Neural progenitor cell (in vitro differentiated cells): ENCODE measurements around the gene YWHAH. TPM values are rescaled to one million over a fixed set of nuclear protein-coding genes. Genes with fewer than 3 reads are reported as not detected.

ENCODE experiments used
- DNase-seq: peaks from one replicate; pipeline ENCODE4 v3.0.0-alpha.2; 2016; ENCODE audit warnings: low spot score
- H2AFZ ChIP-seq: fragments of 200-600 bp; sonication (generic); replicated peaks from 2 replicates; pipeline ENCODE4 v1.6.1; 2016; ENCODE audit warnings: antibody characterized with exemption
- H3F3A ChIP-seq: fragments of 200-600 bp; sonication (generic); 2 replicates; pipeline ENCODE4 v1.6.1; 2016; ENCODE audit warnings: antibody characterized with exemption, low read depth
- H3K27ac ChIP-seq: fragments of 200-600 bp; sonication (generic); 2 replicates; pipeline ENCODE4 v1.5.1; 2016; ENCODE audit warnings: mild to moderate bottlenecking
- H3K27me3 ChIP-seq: fragments of 200-600 bp; sonication (generic); 2 replicates; pipeline ENCODE4 v1.6.1; 2016; ENCODE audit warnings: mild to moderate bottlenecking, moderate library complexity
- H3K36me3 ChIP-seq: fragments of 200-600 bp; sonication (generic); 2 replicates; pipeline ENCODE4 v1.5.1; 2016
- H3K4me1 ChIP-seq: fragments of 200-600 bp; sonication (generic); 2 replicates; pipeline ENCODE4 v1.6.1; 2016; ENCODE audit warnings: mixed run types
- H3K4me2 ChIP-seq: fragments of 200-600 bp; sonication (generic); 2 replicates; pipeline ENCODE4 v1.6.1; 2016
- H3K4me3 ChIP-seq: fragments of 200-600 bp; sonication (generic); 2 replicates; pipeline ENCODE4 v1.5.1; 2016
- H3K79me2 ChIP-seq: fragments of 200-600 bp; sonication (generic); 2 replicates; pipeline ENCODE4 v1.6.1; 2016; ENCODE audit warnings: low read depth
- H3K9ac ChIP-seq: fragments of 200-600 bp; sonication (generic); 2 replicates; pipeline ENCODE4 v1.6.1; 2016
- H3K9me3 ChIP-seq: fragments of 200-600 bp; sonication (generic); 2 replicates; pipeline ENCODE4 v1.5.1; 2016; ENCODE audit warnings: low read depth
- H4K20me1 ChIP-seq: fragments of 200-600 bp; sonication (generic); 2 replicates; pipeline ENCODE4 v1.6.1; 2016; ENCODE audit warnings: low read depth
- H3K27ac Mint-ChIP-seq: 3 replicates; pipeline ENCODE4 v1.8.0; 2021; ENCODE audit warnings: mixed read lengths
- H3K27me3 Mint-ChIP-seq: 2 replicates; pipeline ENCODE4 v1.8.0; 2022; ENCODE audit warnings: low read depth, mild to moderate bottlenecking, inconsistent platforms, moderate library complexity, mixed read lengths; ENCODE audit not compliant: insufficient read depth
- H3K36me3 Mint-ChIP-seq: 3 replicates; pipeline ENCODE4 v1.8.0; 2021; ENCODE audit warnings: mixed read lengths
- H3K4me1 Mint-ChIP-seq: 3 replicates; pipeline ENCODE4 v1.8.0; 2021; ENCODE audit warnings: mixed read lengths
- H3K4me3 Mint-ChIP-seq: 3 replicates; pipeline ENCODE4 v1.8.0; 2021; ENCODE audit warnings: mild to moderate bottlenecking, moderate library complexity, mixed read lengths
- H3K9me3 Mint-ChIP-seq: 3 replicates; pipeline ENCODE4 v1.8.0; 2020; ENCODE audit warnings: mixed read lengths
- CTCF ChIP-seq: fragments of 200-600 bp; sonication (generic); IDR thresholded peaks from 2 replicates; pipeline ENCODE4 v1.5.1; 2017; ENCODE audit warnings: antibody characterized with exemption, mild to moderate bottlenecking
- EZH2 ChIP-seq: fragments of 200-600 bp; sonication (generic); IDR thresholded peaks from 2 replicates; pipeline ENCODE4 v1.6.1; 2017; ENCODE audit warnings: antibody characterized with exemption, mild to moderate bottlenecking, moderate library complexity
- EZH2phosphoT487 ChIP-seq: fragments of 200-600 bp; sonication (generic); IDR thresholded peaks from 2 replicates; pipeline ENCODE4 v1.6.1; 2017; ENCODE audit warnings: antibody characterized with exemption
- total RNA-seq: library from RNA; depleted of rRNA; stranded (reverse); fragments of >200 nt; gene quantifications from 2 replicates; pipeline ENCODE4 v1.2.3, GENCODE V29; 2015; ENCODE audit warnings: low replicate concordance

Gene YWHAH
- total RNA-seq, 1 donor from 2014 or later, result 158 TPM

DNA sequence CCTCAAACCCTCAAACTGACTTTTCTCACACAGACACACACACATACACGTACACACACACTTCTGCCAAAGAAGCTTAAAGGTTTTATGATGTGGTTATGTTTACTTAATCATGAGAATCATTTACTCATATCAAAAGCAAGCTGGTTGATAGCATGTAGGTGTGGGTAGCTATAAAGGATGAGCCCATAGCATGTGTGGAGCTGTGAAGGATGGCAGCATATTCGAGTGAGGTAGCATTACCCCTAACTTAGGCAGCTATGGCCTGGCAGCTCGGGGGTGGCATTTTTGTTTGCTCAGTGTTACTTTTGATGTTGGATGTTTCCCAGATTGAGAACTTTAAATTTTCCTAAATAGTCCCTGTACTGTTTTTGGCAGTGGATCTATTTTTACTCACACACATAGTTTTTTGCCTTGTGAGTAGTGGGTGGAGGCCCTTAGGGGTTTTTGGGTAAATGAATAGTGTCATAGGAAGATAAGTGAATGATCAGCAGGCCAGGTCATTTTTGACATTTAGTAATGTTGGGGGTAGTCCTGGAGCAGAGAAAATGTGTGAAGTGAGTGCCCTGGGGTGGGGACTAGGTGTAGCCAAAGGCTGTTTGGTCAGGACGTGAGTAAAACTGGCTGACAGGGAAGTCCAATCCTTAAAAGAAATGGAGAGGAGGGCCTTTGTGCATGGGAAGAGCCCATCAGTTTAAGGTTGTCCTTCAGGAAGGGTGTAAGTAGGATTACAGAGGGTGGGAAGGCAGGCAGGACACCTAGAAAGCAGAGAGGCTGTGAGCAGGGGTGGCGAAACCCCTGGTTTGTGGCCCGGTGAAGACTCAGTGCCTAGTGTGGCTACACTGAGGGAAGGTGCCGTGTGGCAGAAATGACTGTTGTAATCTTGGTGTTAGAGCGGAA, 7.1 kb downstream of the YWHAH start:
- Histone ChIP-seq H3K9me3 (no peaks in the 10 kb centered on the region), H3K27ac (peak overlapping the region; percentile 48), H3K4me1 (peaks cover 9% of the 10 kb centered on the region), H4K20me1 (peaks cover 98% of the 10 kb centered on the region), H3K27me3 (no peaks in the 10 kb centered on the region), H3F3A (peaks cover 4% of the 10 kb centered on the region), H3K36me3 (peaks cover 3% of the 10 kb centered on the region), H3K9ac (peak overlapping the region; percentile 5), H3K79me2 (peaks cover 100% of the 10 kb centered on the region), H3K4me3 (no peak overlapping the region), H2AFZ (no peak overlapping the region), H3K4me2 (no peak overlapping the region)
- TF ChIP-seq CTCF (no peak), EZH2 (no peak), EZH2phosphoT487 (no peak)
- no peak for DNase-seq
- Mint-ChIP-seq H3K4me3 (no peak overlapping the region), H3K9me3 (no peaks in the 10 kb centered on the region), H3K36me3 (peaks cover 48% of the 10 kb centered on the region), H3K27ac (no peak overlapping the region), H3K27me3 (peaks cover 3% of the 10 kb centered on the region), H3K4me1 (peaks cover 20% of the 10 kb centered on the region)

GRCh38 chr22:31952094-31952401, 7.7 kb downstream of the YWHAH start:
- H3K27me3 ChIP-seq, result no peaks in the 10 kb centered on the region
- Mint-ChIP-seq H3K27ac (no peak overlapping the region), H3K36me3 (peaks cover 53% of the 10 kb centered on the region), H3K4me1 (peaks cover 18% of the 10 kb centered on the region), H3K27me3 (peaks cover 3% of the 10 kb centered on the region), H3K4me3 (no peak overlapping the region), H3K9me3 (no peaks in the 10 kb centered on the region)
- no peak for DNase-seq
- H3K9me3 ChIP-seq, result no peaks in the 10 kb centered on the region
- H3K4me1 ChIP-seq, result peaks cover 2% of the 10 kb centered on the region
- H2AFZ ChIP-seq, result no peak overlapping the region
- TF ChIP-seq EZH2phosphoT487, result no peak
- no peak for TF ChIP-seq CTCF
- no peak for TF ChIP-seq EZH2
- peaks cover 95% of the 10 kb centered on the region for H3K79me2 ChIP-seq
- peaks cover 95% of the 10 kb centered on the region for H4K20me1 ChIP-seq
- peak overlapping the region; percentile 48 for H3K27ac ChIP-seq
- H3F3A ChIP-seq, result peaks cover 5% of the 10 kb centered on the region
- no peak overlapping the region for H3K4me2 ChIP-seq
- H3K36me3 ChIP-seq, result peaks cover 3% of the 10 kb centered on the region
- peak overlapping the region; percentile 5 for H3K9ac ChIP-seq
- no peak overlapping the region for H3K4me3 ChIP-seq

- peaks cover 3% of the 10 kb centered on the region for H3K27me3 Mint-ChIP-seq
- H4K20me1 ChIP-seq, result peaks cover 94% of the 10 kb centered on the region
- peaks cover 8% of the 10 kb centered on the region for H3F3A ChIP-seq
- no peak overlapping the region for H3K27ac Mint-ChIP-seq
- no peak overlapping the region for H3K4me3 ChIP-seq
- no peak overlapping the region for H3K9ac ChIP-seq
- peaks cover 95% of the 10 kb centered on the region for H3K79me2 ChIP-seq
- H3K27ac ChIP-seq, result no peak overlapping the region
- no peak overlapping the region for H2AFZ ChIP-seq
- H3K27me3 ChIP-seq, result no peaks in the 10 kb centered on the region
- H3K36me3 Mint-ChIP-seq, result peaks cover 55% of the 10 kb centered on the region
- H3K9me3 Mint-ChIP-seq, result no peaks in the 10 kb centered on the region
- no peak for DNase-seq
- no peak overlapping the region for H3K4me2 ChIP-seq
- TF ChIP-seq EZH2phosphoT487, result no peak
- no peak for TF ChIP-seq EZH2
- no peak for TF ChIP-seq CTCF
- no peaks in the 10 kb centered on the region for H3K4me1 ChIP-seq
- H3K4me3 Mint-ChIP-seq, result no peak overlapping the region
- peaks cover 3% of the 10 kb centered on the region for H3K36me3 ChIP-seq
- no peaks in the 10 kb centered on the region for H3K9me3 ChIP-seq
- peaks cover 14% of the 10 kb centered on the region for H3K4me1 Mint-ChIP-seq
Observed at GRCh38 chr22:31952472-31952871, 8.1 kb downstream of the YWHAH start.
